Measurements from ENCODE around the gene BAIAP2.

The BAIAP2 gene

DNA sequence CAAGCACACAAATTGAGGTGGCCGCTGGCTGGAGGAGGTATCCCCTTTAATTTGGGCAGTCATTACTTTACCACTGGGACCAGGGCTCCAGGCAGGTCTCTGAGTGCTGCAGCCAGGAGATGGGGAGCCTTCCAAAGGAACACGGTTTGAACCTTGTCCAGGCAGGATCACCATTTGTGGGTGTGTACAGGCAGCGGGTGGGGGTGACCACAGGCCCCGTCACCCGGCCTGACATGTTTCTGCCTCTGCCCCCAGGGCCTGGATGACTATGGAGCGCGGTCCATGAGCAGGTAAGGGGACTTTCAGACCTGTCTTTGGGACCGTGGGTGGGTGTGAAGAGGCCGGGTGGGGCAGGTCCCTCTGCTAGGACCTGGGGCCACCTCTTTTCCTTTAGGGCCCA is 73.3 kb downstream of the BAIAP2 start:
- DNase-seq (ENCODE audit: low read depth in 2 of 2): no peak

DNA sequence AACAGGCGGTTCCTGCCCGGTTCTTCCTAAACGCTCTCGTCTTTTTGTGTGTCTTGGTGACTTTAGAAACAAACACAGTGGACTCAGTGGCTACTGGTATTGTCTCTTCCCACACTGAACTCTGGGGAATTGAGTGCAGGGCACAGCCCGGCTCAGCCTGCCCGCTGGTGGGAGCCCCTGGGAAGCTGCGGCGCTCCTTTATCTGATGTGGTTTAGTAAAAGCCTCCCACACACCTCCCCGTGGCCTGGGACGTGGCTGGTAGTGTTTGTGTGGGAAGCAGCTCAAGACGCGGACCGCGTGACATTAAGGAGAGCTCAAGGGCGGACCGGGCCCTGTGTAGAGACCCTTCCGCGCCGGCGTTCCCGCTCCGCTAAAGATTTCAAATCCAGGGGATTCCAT is 75.0 kb downstream of the BAIAP2 start:
- no peak for DNase-seq (ENCODE audit: low read depth in 2 of 2)

DNA sequence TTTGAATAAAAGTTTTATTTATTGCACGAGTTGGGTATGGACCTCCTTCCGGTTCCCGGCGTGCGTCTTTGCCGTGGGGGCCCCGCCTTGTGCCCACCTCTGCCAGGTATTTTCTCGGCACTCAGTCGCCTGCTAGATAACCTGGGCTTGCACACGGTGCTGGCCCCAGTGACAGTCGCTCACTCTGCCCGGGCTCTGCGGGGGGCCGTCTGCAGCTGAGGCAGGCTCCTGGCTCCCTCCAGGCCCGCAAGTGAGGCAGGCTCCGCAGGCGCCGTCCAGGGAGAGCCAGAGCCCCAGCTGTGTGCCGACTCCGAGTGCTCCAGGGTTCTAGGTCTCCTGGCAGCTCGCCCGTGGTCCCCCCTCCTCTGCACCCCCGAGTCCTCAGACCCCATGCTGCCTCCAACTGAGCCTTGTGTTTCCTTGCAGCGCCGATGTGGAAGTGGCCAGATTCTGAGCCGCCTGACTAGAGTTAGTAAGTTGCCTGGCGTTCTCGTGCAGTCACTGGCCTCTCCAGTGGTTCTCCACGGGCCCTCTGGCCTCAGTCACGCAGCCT is 75.6 kb downstream of the BAIAP2 start:
- DNase-seq (ENCODE audit: low read depth in 2 of 2): no peak

DNA sequence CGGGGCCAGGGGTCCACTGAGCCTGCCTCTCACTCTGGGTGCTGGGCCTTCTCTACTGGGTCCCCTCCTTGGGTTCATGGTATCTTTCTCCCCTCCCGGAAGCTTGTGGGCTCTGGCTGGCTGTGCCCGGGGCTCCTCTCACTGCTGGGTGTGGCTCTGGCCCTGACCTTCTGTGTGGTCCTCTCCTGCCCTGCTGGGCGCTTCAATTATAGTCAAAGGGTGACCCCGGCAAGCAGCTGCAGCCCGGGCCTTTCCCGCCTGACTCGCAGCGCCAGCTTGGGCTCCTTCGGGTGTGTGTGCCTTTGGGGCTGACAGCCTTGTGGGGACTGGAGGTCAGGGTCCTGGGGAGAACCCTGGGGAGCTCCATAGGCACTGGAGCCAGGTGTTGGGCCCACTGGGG is 76.1 kb downstream of the BAIAP2 start:
- DNase-seq (ENCODE audit: low read depth in 2 of 2): no peak

DNA sequence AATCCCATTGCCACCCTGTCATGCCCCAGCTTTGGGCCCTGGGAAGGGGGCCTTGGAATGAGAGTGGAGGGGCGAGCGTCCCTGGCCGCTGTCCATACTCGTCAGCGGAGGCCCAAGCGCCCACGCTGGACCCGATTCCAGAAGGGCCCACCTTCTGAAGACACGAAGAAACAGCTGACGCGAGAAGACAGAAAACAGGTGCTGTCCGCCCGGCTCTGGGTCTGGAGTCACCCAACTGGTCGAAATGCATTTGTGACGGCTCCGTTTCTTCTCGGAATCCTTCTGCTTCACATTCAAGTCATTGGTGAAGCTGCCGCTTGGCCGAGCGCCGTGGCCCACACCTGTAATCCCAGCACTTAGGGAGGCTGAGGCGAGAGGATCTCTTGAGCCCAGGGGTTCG is 77.5 kb downstream of the BAIAP2 start:
- DNase-seq (ENCODE audit: low read depth in 2 of 2): no peak

DNA sequence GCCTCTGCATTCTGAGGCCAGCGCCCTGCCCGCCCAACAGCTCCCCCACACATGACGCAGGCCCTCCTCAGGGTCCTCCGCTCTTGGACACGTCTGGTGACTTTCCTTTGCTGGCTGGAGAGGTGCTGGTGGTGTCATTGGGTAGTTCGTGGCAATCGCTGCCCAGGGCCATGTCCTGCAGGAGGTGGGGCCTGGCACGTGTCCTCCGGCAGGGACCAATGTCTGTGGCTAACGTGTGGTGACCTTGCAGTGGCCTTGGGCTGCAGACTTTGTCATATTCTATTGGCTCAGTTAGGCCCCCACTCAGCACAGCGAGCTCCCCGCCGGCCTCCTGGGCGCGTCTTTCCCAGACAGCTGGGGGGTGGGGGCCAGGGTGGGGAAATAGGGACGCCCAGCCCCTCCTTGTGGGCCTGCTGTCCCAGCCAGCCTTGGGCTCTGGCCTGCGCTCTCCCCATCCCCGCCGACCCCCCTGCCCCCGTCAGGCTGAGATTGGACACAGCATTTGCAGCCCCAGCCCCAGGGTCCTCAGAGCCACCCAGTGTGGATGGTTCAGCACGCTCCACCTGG is 78.3 kb downstream of the BAIAP2 start:
- DNase-seq (ENCODE audit: low read depth in 2 of 2): no peak

DNA sequence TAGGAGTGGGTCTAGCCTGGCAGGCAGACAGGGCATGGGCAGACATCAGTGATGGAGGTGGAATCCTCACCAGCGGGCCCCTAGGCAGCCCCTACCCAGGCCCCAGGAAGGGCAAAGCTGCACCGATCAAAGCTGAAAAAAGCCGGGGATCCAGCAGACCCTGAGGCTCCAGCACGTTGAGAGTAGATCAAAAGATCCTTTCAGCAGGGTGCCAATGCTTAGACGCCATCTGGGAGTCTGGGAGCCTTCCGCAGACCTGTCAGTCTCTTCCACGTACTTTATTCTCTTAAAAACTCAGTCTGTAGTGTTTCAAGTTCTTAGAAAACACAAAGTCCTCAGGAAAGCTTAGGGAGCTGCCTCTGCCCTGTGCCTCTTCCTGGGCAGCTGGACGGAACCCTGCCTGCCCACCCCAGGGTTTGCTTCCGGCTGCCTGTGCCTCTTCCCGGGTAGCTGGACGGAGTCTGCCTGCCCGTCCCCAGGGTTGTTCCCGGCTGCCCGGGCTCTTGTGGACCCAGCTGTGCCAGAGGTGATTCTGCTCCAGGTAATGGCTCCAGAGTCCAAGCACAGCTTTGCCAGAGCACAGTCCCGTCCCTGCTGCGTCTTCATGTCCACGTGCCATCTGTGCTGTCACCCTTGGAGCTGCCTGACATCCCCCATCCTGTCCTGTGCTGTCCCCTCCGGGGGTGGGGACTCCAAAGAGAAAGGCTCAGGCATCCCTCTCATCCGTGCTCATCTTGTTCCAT is 79.6 kb downstream of the BAIAP2 start:
- DNase-seq (ENCODE audit: low read depth in 2 of 2): no peak

DNA sequence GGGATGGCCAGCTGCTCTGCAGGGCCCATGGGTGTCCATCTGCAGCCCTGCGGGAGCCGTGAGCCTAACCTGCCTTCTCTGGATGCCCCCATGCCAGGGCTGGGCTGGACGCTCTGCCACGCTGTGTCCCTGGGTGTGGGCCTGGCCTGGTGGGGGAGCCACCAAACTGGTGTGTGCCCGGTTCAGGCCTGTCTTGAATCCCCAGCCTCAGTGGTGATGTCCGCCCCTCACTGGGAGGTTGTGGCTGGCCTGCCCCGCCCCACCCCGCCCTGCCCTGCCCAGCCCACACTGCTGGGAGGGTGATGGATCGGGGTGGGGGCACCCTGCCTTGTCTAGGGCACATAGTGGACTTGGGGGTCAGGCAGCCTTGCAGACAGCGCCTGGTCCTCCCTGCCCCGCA is 80.3 kb downstream of the BAIAP2 start:
- no peak for DNase-seq (ENCODE audit: low read depth in 2 of 2)

DNA sequence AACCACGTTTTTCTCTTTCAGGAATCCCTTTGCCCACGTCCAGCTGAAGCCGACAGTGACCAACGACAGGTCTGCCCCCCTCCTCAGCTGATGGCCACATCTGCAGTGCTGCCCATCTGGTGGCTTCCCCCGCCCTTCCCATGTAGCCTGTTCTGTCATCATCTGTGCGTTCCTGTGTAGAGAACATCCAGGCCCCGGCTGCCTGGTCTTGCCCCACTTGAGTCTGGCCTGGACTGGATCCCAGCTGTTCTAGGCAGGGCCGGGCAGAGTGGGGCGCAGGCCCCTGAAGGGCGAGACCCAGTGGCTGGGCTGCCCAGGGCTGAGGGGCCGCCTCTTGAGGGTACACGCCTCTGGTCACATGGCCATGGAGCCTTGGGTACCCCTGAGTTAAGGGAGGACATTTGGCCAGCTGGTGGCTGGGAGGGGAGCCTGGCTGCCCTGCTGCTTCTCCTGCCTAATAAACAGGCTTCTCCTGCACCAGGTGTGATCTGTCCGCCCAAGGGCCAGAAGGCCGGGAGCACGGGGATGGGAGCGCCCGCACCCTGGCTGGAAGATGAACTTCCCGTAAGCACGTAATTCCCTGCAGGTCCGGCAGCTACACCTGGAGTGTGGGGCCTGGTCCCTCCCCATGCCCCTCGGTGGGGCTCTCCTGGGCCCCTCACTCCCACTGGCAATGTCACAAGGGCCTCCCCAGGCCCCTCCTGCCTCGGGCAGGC is 81.0 kb downstream of the BAIAP2 start:
- DNase-seq (ENCODE audit: low read depth in 2 of 2): no peak

DNA sequence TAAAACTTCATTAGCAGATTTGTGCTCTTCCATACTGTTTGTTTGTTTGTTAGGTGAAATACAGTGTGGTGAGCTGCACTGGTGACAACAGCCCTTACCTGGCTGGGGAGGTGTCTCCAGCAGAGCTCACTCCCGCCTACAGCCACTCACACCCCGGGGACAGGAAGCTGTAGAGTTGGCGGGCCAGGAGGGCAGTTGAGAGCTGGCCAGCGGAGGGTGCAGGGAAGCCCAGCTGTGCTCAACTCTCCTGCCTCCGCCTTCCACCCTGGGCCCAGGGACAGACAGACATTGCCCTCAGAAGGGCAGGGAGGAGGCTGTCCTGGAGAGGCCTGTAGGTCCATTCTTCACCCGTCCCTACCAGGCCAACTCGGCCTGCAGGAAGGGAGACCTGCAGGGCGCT is 81.8 kb downstream of the BAIAP2 start:
- DNase-seq (ENCODE audit: low read depth in 2 of 2): no peak

DNA sequence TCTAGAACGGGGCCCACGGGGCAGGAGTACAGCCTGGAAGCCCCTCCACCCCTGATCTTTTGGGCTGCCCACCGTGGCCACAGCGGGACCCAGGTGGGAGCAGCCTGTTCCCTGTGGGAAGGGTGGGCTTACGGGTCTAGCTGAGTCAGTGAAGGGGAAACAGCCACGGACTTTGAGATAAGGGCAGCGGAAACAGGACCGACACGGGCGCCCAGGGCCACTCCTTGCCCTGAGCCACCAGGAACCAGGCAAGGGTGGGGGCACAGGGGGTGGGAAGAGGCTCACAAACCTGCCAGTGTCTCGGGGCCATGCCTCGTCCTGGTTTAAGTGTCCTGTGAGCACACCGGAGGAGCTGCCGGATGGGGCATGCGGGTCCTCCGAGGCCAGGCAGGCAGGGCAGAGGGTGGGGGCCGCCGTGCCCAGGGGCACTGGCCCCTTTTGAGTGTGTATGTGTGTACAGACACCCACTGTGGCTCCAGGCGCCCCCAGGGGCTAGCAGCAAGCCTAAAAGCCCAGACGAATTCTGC is 82.8 kb downstream of the BAIAP2 start:
- DNase-seq (ENCODE audit: low read depth in 2 of 2): no peak

DNA sequence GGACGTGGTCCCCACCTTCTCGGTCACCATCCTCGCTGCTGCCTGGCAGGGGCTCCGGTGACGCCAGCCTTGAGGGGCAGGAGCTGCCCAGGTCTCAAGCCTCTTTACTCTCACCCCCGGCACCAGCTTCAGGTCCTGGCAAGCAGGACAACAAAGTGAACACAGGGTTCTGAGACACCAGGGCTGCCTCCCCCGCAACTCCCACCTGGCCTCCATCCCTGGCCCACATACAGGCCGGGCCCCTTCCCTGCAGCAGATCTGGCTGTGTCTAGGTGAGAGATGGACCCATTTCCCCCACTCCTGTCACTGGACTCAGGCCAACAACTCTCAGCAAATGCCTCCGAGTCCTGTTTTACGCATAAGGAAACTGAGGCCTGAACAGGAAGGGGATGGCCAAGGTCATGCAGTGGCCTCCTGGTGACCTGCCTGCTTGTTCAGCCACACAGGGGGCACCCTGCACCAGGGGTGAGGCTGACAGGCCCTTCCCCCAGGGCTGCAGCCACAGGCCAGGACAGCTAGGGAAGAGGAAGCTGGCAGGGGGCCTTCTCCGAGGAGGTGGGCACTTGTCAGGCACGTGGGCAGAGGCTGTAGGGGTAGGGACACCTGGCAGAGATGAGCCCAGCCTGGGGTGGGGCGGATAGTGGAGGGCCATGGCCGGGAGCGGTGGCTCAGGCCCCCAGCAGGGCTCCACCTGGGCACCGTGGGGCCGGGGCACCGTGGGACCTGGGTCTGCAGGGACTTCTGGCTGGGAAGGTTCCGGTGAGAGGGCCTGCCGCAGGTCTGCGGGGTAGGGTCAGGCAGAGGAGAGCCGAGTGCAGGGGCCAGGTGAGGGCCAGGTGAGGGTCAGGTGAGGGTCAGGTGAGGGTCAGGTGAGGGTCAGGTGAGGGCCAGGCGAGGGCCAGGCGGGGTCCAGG is 83.6 kb downstream of the BAIAP2 start:
- DNase-seq (ENCODE audit: low read depth in 2 of 2): no peak

DNA sequence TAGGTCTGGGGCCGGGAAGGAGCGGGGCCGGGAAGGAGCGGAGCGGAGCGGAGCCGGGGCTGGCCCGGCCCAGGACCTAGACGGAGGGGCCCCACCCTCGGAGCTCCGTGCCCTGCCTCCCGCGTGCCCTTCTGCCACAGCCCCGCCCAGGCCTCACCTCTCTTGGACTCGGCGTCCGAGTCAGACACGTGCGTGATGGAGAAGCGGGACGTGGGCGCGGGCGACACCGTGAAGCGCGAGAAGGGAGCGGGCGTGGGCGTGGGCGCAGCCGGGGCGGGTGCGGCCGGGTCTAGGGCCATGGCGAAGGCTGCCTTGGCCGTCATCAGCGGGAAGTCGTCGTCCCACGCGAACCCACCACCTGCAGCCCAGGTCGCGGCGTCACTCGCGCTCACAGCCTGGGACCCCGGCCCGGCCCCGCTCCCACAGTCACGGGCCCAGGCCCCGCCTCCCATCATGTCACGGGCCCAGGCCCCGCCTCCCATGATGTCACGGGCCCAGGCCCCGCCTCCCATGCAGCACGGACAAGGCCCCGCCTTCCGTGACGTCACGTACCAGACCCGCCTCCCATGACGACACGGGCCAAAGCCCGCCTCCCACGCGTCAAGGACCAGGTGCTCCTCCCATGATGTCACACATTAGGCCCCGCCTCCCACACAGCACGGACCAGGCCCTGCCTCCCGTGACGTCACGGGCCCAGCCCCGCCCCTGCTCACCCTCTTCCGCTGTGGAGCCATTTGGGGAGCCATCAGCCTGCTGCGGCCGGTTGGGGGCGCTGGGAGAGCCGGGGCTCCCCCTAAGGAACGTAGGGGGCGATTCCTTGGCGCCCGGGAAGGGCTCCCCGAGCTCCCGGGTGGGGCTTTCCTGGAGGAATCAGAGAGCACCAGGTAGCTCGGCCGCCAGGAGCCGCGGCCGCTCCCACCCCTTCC is 84.5 kb downstream of the BAIAP2 start:
- DNase-seq (ENCODE audit: low read depth in 2 of 2): peak; percentile 67 to 75

DNA sequence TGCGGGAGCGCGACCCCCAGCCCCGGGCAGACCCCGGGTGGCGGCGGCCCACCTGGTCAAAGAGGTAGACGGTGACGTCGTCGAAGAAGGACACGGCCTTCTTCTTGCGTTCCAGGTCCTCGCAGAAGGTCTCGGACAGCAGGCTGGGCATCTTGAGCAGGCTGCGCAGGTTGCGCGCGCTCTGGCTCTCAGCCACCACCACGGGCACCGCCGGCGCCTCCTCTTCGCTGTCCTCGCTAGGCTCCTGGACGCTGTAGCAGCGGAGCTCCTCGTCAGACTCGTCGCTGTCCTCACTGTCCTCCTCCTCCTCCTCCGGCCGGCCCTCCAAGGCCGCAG is 85.2 kb downstream of the BAIAP2 start:
- DNase-seq (ENCODE audit: low read depth in 2 of 2): no peak

DNA sequence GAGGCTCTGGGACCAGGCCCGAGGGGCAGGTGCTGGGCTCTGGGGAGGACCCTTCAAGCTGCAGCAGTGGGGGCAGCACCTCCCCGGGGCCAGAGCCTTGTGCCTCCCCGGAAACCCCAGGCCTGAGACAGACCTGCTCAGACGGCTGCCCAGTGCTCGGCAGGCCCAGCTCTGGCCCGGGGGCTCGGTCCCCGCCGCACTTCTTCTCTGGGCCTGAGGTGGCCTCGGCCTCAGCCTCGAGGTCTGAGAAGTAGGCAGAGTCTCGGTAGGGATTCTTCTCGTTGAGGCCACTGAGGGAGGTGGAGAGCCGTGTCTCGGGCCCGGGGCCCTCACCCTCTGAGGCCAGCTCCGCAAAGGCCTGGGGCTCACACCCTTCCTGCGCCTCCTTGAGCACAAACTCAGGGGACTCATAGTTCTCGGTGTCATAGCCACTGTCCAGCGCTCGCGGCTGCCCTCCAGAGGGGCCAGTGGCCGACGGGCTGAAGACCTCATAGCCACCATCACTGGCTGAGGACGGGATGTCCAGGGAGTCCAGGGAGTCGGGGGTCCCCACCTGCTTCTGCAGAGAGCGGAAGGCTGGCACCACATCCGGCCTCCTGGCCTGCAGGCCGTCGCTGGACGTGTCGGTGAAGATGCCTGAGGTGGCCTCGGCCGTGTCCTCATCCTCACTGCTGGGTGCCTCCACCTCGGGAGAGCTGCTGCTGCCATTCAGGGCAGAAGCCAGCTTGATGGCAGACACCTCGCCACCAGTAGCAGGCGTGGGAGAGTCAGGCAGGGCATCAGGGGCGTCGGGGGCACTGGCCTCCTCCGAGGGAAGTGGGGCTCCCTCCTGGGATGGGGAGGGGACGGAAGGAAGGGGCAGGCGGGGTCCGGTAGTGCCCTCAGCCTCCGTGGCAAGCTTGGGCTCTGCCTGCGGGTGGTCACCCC is 86.0 kb downstream of the BAIAP2 start:
- no peak for DNase-seq (ENCODE audit: low read depth in 2 of 2)

DNA sequence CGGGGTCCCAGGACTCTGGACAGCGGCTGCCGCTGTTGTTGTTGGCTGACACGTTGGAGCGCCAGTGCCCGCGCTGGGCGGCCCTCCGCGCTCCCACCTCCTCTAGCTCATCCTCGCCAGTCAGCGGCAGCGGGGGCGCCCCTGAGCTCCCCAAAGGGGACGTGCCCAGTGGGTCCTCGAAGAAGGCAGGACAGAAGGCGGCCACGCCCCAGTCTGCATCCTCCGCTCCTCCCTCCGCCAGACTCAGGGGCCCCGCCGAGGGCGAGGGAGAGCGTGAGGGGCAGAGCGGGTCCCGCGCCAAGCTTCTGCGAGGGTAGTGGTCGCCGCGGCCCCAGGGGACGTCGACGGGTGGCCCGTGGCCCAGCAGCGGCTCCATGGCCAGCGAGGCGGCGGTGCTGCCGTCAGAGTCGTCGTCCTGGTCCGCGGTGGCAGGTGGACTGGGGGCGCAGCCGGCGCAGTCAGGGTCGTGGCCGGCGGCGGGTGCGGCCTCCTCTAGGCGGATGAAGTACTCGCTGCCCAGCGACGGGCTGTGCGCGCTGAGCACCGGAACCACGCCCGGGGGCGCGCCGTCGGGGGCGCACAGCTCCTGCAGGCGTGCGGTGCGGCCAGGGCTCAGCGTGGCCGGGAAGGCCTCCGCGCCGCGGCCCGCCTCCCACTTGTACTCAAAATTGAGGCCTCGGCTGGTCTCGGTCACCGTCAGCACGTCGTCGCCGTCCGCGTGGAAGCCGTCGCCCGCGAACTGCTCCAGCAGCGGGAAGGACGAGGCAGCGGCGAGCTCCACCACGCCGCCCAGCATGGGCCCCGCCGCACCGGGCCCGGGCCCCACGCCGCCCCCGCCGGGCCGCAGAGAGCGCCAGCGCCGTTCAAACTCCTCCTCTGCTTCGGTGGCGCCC is 87.1 kb downstream of the BAIAP2 start:
- DNase-seq (ENCODE audit: low read depth in 2 of 2): no peak

DNA sequence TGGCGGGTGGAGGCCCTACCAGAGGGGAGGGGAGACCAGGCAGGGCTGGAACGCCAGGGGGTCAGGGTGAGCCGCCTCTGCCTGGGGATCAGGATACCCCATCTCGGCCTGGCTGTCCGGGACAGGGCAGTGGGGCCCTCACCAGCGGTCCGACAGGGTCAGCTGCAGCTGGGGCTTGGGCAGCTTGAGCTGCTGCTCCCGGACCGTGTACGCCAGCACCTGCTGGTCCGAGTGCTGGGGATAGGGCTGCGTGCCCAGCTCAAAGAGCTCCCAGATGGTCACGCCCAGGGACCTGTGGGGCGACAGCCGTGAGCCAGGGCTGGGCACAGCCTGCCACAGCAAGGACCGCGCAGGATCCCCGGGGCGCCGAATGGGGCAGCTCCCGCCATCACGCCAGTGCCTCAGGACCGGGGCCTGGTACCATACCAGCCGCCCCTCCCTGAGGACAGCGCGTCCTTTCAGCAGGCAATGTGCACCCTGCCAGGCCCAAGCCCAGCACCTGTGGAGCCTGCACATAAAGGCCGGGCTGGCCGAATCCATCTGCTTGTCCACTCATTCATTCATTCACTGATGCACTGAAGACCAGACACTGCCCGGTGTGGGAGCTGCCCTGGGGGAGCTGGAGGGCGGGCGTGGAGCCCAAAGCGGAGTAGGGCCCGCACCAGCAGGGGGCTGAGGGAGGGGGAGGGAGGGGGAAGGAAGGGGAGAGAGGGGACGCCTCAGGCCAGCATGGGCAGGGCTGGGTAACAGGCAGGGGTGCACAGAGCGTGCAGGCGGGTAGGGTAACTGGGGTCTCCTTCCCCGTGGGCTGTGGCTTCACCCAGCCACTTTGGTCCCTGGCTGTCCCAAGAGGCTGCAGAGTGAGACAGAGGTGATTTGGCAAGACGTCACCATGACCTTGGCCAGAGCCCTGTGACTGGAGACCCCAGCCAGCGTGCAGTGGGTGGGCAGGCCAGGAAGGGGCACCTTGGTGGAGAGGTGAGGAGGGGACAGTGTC is 88.4 kb downstream of the BAIAP2 start:
- no peak for DNase-seq (ENCODE audit: low read depth in 2 of 2)

All from stimulated activated CD8-positive, alpha-beta memory T cell treated with anti-CD3 and anti-CD28 coated beads, Interleukin-15, amount 100 ng/mL, for 48 hours (primary cell).